Caki2 (cell line): ENCODE data around the gene FAF1. TPM values are rescaled to one million over a fixed set of nuclear protein-coding genes. Genes with fewer than 3 reads are reported as not detected.
"Not testable (repeated sequence)": the region's sequence is repeated elsewhere in the genome, so short reads cannot be mapped to it uniquely, and the experiment has no call there.

Experiments
- DNase-seq: peaks from one replicate; pipeline ENCODE4 v3.0.0-alpha.2; 2015; ENCODE audit warnings: low read depth
- in situ Hi-C: cut with HindIII; loops from 2 replicates; pipeline ENCODE4 v1.10.0; 2016; ENCODE audit warnings: low sequenced_read_pairs, low pct_unique_long_range_greater_than_20kb, mixed read lengths
- total RNA-seq: library from RNA; depleted of rRNA; stranded (reverse); fragments of >200 nt; shearing (Covaris generic); gene quantifications from 2 replicates; pipeline ENCODE4 v1.2.3, GENCODE V29; 2014; ENCODE audit warnings: low replicate concordance

FAF1 gene
- total RNA-seq, 1 experiment from 2014 or later = 23.7 TPM

DNA sequence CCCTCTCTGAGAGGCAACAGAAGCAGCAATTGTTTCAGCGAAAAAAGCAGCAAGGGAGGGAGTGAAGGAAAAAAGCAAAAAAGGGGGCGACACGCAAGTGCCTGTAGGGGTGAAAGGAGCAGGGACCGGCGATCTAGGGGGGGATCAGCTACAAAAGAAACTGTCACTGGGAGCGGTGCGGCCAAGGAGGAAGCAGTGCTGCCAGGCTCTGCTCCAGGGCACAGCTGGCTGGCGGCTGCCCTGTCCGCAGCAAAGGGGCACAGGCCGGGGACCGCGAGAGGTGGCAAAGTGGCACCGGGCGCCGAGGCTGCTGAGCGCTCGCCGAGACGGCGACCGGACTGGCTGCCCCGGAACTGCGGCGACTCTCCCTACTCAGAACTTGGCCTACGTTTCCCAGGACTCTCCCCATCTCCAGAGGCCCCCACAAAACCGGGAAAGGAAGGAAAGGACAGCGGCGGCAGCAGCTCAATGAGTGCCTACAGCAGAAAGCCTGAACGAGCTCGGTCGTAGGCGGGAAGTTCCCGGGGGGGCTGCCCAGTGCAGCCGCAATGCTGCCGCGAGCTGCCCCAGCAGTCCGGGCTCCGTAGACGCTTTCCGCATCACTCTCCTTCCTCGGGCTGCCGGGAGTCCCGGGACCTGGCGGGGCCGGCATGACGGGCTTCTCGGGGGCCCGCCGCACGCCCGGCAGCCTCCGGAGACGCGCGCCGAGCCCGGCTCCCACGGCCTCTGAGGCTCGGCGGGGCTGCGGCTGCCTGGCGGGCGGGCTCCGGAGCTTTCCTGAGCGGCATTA is 8.9 kb upstream of the FAF1 start:
- in situ Hi-C loops = no loop called here
- no peak for DNase-seq

DNA sequence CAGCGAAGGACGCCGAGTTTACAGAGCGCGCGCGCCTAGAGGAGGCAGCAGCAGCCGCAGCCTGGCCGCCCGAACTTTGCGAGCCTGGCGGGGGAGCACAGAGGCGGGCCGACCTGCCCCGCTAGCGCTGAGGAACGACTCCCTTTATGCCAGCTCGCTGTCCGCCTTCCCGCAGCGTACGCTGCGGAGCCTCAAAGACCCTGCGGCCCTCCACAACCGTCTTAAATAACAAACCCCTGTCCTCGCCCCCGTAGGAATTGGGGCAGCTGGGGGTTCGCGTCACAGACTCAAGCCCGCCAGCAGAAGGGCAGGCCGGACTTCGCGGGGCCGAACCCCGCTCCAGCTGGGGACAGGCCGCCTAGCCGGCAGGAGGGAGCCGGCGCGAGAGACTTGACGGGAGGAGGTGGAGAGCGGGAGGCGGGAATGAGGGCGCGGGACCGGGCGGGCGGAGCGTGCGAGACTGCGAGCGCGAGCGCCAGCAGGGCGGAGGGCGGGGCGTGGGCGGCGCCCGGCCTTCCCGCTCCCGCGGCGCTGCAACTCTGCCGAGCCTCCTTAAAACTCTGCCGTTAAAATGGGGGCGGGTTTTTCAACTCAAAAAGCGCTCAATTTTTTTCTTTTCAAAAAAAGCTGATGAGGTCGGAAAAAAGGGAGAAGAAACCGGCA is 8.2 kb upstream of the FAF1 start:
- DNase-seq = peak; percentile 93
- in situ Hi-C loops = no loop called here

DNA sequence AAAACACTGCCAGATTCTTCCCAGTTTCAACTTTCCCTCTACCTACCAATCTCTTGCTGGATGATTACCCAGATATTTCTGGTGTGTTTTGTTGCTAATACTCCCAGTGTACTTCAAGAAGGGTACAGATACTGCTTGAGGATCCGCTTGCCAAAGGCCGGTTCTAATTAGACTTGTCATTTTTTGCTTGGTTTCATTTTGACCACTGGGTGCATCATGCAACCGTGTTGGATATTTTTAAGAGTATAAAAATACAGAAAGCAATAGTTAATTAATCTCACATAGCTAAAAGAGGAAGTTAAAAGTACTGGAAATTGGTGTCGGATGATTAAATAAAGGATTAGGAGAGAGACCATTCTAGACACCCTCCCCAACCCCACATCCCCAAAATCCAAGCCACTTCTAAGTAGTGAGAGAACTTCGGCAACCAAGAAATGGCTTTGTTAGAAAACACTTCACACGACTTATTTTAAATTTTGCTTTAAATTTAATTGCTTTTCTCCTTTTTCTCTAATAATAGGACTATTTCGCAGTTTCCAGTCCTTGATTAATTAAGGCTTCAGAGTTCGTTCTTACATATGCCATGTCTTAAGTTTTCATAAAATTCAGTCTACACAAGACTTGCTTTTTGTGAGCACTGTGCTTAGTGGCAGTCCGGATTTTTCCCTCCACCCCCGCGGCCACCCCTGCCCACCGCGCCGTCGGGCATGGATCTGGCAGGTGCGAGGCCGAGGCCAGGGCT is 7.5 kb upstream of the FAF1 start:
- DNase-seq = peak; percentile 71
- in situ Hi-C loops = no loop called here

DNA sequence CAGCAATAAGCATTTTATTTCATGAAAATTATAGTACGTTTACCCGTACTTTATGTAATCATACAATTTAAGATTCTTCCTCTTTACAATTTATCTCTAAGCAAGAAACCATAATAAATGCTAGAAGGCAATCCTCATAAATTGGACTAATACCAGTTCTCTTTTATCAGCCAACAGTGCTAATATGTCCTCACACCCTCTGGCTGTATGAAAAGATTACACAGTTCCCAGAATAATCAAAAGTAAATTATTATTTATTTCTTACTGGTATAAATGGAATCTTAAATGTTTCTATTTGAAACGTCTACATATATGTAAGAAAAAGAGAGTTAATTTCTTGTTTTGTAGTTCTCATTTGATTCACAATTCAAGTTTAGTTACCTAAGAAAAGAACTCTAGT is 6.9 kb upstream of the FAF1 start:
- no peak for DNase-seq
- in situ Hi-C loops = no loop called here

DNA sequence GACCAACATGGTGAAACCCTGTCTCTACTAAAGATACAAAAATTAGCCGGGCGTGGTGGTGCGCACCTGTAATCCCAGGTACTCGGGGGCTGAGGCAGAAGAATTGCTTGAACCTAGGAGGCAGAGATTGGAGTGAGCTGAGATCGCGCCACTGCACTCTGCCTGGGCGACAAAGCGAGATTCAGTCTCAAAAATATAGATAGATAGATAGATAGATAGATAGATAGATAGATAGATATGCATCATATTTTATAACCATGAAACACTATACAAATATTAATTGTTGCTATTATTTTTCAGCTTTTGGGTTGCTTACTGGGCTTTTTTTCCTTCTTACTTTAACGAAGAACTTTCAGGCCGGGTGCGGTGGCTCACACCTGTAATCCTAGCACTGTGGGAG is 4.8 kb upstream of the FAF1 start:
- no peak for DNase-seq
- in situ Hi-C loops = no loop called here

DNA sequence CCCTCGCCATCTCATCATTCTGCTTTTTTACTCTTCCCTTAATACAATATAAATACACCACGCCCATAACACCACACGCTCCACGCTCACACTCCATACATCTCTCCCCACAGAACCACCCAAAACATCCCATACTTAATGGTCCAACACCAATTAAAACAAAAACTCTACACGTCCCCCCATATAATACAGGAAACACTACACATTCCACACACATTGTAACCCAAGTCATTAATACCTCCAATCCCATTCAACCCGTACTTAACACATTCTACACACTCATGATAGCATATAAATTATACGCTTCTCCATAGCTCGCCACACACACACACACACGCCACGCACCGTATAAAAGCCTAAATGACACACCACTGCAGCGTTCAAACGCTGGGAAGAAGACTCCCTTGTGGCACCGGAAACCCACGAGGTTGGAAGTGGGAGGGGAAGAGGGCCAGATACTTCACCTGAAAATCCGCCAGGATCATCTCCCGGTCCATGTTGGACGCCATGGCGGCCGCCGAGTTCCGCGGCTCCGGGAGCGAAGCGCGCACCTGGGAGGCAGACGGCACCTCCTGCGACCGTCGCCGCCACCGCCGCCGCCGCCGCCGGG is 659 bp downstream of the FAF1 start:
- in situ Hi-C loops = no loop called here
- peak; percentile 47 for DNase-seq

DNA sequence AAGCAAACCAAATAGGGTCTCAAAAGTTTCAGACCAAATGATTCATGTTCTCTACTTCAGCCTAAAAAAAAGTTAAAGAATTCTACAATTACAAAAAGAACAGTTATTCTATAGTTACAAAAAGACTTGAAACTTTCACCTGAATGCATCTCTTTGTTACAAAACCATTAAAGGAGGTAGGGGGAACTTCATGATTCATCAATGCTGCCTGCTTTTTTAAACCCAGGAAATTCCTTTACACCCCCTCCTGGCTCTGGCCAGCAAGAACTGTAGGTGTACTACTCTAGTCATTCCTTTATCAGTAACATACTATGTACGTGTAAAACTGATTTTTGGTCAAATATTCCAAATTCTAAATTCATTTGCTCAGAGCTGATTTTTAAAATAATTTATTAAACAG is 5.0 kb downstream of the FAF1 start:
- in situ Hi-C loops = no loop called here
- no peak for DNase-seq

DNA sequence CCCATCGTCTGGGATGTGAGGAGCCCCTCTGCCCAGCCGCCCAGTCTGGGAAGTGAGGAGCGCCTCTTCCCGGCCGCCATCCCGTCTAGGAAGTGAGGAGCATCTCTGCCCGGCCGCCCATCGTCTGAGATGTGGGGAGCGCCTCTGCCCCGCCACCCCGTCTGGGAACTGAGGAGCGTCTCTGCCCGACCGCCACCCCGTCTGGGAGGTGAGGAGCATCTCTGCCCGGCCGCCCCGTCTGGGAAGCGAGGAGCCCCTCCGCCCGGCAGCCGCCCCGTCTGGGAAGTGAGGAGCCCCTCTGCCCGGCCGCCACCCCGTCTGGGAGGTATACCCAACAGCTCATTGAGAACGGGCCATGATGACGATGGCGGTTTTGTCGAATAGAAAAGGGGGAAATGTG is 7.5 kb downstream of the FAF1 start:
- in situ Hi-C loops, DNase-seq: not testable (repeated sequence)

DNA sequence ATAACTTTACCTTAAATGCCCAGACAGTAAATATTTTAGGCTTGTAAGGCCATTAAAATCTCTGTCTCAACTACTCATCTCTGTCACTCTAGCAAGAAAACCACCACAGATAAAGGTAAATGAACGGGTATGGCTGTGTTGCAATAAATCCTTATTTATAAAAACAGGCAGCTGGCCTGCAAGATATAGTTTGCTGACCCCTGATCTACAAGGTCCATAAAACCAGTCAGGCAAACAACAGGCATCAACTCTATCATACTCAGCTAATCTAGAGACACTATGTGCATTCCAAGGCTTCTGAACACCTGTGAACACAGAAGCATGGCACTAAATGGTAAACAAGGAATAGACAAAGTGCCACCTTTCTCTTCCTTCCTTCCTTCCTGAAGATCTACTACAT is 9.7 kb downstream of the FAF1 start:
- DNase-seq = no peak
- in situ Hi-C loops = no loop called here

DNA sequence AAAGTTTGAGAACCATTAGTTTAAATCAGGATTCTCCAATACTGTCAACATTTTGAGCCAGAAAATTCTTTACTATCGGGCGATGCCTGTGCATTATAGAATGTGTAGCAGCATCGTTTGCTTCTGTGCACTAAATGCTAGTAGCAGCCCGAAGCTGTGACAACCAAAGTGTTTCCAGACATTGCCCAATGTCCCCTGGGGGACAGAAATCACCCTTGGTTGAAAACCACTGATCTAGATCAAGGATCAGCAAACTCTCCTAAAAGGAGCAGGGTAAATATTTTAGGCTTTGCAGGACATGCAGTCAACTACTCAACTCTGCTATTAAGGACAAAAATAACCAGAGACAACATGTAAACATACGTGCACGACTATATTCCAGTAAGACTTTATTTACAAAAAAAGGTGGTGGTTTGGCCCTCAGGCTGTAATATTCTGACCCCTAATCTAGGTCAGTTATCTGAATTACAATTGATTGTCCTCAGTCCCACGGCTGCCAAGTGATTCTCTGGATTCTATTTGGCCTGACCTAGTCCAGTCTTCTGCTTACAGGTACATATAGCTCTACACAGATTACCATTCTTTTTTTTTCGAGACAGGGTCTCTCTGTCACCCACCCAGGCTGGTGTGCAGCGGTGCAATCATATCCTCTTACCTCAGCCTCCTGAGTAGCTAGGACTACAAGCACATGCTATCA is 10.6 kb downstream of the FAF1 start:
- DNase-seq = no peak
- in situ Hi-C loops = no loop called here

DNA sequence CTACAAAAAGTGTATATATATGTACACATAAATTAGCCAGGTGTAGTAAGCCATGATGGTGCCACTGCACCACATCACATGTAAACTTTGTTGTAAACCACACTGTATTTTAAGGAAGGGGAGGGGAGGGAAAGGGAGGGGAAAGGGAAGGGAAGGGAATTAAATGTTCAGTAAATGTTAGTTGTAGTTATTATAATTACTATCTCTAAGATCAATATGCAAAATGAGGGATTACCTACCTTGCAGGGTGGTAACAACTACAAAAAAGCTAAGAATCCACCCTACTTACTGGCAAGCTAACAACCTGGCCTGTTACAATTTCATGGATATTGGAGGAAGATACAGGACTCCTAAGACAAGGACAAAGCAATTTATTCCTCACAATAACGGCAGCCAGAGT is 17.7 kb downstream of the FAF1 start:
- in situ Hi-C loops = no loop called here
- DNase-seq = no peak

DNA sequence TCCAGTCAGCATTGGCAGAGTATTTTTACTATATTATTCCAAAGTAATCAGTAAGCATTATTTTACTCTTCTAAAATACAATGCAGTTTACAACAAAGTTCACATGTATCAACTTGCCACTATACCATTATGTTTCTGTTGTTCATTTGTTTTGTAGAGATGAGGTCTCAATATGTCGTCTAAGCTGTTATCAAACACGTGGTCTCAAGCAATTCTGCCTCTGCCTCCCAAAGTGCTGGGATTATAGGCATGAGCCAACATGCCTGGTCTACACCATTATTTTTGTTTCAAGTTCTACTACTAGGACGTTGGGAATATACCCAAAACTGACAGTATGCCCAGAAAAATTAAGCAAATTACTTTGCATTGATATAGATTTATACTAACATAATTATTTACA is 19.8 kb downstream of the FAF1 start:
- in situ Hi-C loops = no loop called here
- no peak for DNase-seq

DNA sequence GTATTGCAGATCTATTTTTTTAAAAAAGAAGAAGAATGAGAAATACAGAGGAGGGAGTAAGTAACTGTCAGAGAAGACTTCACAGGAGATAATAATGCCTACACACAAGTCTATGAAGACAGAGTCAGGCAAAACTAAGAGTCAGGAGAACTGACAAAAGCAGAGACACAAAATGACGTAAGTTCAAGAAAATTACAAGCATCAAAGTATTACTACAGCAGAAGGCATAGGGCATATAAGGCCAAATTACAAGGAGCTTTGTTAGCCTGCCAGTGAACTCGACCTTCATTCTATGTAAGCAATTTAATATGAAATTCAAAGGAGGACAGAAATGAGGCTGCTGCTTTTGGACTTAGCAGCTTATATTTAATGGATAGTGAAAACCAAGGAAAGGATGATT is 23.7 kb downstream of the FAF1 start:
- in situ Hi-C loops = no loop called here
- DNase-seq = no peak

DNA sequence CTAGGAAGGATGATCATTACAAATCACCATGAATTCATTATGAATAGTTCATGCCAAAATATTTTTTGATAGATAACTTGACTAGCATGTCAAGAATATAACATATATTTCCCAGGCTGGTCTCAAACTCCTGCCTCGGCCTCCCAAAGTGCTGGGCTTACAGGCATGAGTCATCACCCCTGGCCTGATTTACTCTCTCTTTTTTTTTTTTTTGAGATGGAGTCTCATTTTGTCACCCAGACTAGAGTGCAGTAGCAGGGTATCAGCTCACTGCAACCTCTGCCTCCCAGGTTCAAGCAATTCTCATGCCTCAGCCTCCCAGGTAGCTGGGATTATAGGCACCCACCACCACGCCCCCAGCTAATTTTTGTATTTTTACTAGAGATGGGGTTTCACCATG is 24.8 kb downstream of the FAF1 start:
- DNase-seq, in situ Hi-C loops: not testable (repeated sequence)

DNA sequence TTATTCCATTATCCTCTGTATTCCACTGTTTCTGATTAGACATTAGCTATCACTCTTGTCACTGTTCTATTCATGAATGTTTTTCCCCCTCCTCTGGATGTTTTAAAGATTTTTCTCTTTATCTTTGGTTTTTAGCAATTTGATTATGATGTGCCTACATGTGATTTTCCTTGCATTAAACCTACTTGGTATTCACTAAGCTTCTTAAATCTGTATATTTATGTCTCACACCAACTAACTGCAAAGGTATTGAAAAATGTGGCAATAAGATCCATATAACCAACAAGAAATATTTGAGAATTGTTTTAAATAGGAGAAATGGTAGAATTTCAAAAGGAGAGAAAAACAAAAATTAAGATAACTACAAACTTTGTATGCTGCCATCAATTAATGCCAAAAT is 25.2 kb downstream of the FAF1 start:
- in situ Hi-C loops = no loop called here

DNA sequence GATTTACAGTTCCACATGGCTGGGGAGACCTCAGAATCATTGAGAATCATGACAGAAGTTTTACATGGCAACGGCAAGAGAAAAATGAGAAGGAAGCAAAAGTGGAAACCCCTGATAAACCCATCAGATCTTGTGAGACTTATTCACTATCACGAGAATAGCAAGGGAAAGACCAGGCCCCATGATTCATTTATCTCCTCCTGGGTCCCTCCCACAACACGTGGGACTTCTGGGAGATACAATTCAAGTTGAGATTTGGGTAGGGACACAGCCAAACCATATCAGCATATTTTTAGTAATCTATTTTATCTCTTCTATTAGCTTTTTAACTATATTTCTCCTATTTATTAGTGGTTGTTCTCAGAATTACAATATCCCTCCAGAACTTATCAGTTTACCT is 26.3 kb downstream of the FAF1 start:
- DNase-seq, in situ Hi-C loops: not testable (repeated sequence)

More for the DNA sequence above, 25.2 kb downstream of the FAF1 start:
- no peak for DNase-seq

DNA sequence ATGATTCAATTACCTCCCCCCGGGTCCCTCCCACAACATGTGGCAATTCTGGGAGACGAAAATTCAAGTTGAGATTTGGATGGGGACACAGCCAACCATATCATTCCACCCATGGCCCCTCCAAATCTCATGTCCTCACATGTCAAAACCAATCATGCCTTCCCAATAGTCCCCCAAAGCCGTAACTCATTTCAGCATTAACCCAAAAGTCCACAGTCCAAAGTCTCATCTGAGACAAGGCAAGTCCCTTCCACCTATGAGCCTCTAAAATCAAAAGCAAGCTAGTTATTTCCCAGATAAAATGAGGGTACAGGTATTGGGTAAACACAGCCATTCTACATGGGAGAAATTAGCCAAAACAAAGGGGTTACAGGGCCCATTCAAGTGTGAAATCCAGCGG is 28.0 kb downstream of the FAF1 start:
- DNase-seq, in situ Hi-C loops: not testable (repeated sequence)

DNA sequence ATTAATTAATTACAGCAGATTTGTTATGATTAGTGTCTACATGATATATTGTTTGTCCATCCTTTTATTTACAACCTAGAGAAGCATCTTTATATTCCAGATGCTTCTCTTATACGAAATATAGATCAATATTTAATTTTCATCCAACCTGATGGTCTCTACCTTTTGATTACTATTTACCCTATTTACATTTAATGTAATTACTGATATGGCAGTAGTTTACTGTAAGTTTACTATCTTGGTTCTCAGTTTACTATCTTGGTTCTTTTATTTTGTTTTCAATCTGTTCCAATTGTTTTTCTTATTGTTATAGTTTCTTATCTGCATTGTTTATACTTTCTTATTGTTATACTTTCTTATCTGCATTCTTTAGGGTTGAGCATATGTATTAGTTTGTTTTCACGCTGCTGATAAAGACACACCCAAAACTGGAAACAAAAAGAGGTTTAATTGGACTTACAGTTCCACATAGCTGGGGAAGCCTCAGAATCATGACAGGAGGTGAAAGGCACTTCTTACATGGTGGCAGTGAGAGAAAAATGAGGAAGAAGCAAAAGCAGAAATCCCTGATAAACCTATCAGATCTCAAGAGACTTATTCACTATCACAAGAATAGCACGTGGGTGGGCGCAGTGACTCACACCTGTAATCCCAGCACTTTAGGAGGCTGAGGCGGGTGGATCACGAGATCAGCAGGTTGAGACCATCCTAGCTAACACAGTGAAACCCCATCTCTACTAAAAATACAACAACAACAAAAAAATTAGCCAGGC is 28.9 kb downstream of the FAF1 start:
- peak; percentile 6 for DNase-seq
- in situ Hi-C loops = no loop called here
